ENCODE results near the gene NGB. TPM values are rescaled to one million over a fixed set of nuclear protein-coding genes. Genes with fewer than 3 reads are reported as not detected.

Gene NGB
- total and polyA plus RNA-seq, 9 of the 15 experiments (the other 6 are each of a cell fraction or from before 2014, with no cell fraction given) = not detected

DNA sequence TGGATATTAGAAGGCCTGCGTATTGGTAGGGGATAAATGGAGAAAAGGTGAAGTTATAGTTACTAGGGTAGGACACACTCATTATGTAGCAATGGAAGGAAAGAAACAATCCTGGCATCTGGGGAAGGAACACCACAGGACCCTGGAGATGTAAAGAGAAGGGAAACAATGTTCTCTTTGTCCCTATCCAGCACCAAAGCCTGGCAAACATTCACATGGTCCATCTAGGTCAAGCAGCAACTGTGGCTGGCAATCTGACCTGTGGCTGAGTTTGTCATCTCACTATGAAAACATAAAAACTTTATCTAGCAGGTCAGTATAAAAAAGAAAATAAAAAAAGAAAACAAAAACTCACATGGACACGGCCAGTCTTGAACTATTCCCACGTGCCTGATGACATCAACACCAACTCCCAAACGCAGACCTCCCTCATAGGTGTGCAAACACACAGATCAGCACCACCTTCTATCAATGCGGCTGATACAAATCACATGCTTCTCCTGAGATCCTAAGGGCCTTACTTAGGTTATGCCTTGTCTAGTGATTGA, 47.1 kb upstream of the NGB start:
- H3K4me2 ChIP-seq (ENCODE audit: insufficient read depth, low read length) = no peak overlapping the region
- no peaks in the 10 kb centered on the region for H3K27me3 ChIP-seq (ENCODE audit: control insufficient read depth in 2 of 2, insufficient read depth in 2 of 2, low read length in 2 of 2)
- peaks cover 3% of the 10 kb centered on the region for H3K9me1 ChIP-seq (ENCODE audit: control insufficient read depth, insufficient read depth, low read length)
- in situ Hi-C loops (cut with MboI) = no loop called here
- POLR2A ChIA-PET = interaction anchor here (0.7 kb wide), 1 partner anchor 9 kb away, joined by 3 read pairs; no protein-coding TSS in a partner anchor
- no peak overlapping the region for H3K4me3 ChIP-seq
- CTCF ChIA-PET (ENCODE audit: low intra/inter-chr PET ratio) = no interaction called here
- no peaks in the 10 kb centered on the region for H3K9me3 ChIP-seq (replicated peaks; ENCODE audit: control insufficient read depth, insufficient read depth, low read depth, low read length)
- peaks cover 20% of the 10 kb centered on the region; the same call in 2 of the 3 replicates for H3K79me2 ChIP-seq (ENCODE audit: control insufficient read depth, insufficient read depth, low read length)
- no TSS peak for BruUV-seq (replicated peaks)
- intact Hi-C loops (cut with micrococcal nuclease) = no loop called here
- 0 out of 2 replicates have a peak, but pooled peaks cover 3% of the 10 kb centered on the region for H4K20me1 ChIP-seq (replicated peaks; ENCODE audit: control insufficient read depth, insufficient read depth, low read length)
- peaks cover 10 to 11% of the 10 kb centered on the region in 2 experiments; a peak in 4 of 5 replicates for H3K4me1 ChIP-seq (replicated peaks in 1 of 2; ENCODE audit: control insufficient read depth in 2 of 2, insufficient read depth in 2 of 2, low read length in 2 of 2)
- WGBS (ENCODE audit: insufficient coverage, low coverage, missing lambda C conversion rate) = 52% methylated on average over 5 of the region's 5 CpGs
- no peaks in the 10 kb centered on the region for H3K36me3 ChIP-seq (ENCODE audit: control insufficient read depth, insufficient read depth, low read length)
- H3K9ac ChIP-seq (ENCODE audit: insufficient read depth in 1 of 2, low read depth in 2 of 2, low read length in 2 of 2) = no peak overlapping the region
- H3K27ac ChIP-seq (ENCODE audit: extremely low read depth, low read depth, low read length) = no peak overlapping the region
- FAIRE-seq (no peak), ATAC-seq (no peak), DNase-seq (ENCODE audit: extremely low read depth in 1 of 4, low spot score in 3 of 4) (no peak)
- H2AFZ ChIP-seq (ENCODE audit: low read depth, low read length) = no peak overlapping the region
- TF ChIP-seq, protein P1, sequence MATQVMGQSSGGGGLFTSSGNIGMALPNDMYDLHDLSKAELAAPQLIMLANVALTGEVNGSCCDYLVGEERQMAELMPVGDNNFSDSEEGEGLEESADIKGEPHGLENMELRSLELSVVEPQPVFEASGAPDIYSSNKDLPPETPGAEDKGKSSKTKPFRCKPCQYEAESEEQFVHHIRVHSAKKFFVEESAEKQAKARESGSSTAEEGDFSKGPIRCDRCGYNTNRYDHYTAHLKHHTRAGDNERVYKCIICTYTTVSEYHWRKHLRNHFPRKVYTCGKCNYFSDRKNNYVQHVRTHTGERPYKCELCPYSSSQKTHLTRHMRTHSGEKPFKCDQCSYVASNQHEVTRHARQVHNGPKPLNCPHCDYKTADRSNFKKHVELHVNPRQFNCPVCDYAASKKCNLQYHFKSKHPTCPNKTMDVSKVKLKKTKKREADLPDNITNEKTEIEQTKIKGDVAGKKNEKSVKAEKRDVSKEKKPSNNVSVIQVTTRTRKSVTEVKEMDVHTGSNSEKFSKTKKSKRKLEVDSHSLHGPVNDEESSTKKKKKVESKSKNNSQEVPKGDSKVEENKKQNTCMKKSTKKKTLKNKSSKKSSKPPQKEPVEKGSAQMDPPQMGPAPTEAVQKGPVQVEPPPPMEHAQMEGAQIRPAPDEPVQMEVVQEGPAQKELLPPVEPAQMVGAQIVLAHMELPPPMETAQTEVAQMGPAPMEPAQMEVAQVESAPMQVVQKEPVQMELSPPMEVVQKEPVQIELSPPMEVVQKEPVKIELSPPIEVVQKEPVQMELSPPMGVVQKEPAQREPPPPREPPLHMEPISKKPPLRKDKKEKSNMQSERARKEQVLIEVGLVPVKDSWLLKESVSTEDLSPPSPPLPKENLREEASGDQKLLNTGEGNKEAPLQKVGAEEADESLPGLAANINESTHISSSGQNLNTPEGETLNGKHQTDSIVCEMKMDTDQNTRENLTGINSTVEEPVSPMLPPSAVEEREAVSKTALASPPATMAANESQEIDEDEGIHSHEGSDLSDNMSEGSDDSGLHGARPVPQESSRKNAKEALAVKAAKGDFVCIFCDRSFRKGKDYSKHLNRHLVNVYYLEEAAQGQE (IDR thresholded peaks at IDR 0.05; ENCODE audit: borderline replicate concordance) = no peak
- TF ChIP-seq, protein P1 (CRISPR knock-in tag; IDR thresholded peaks at IDR 0.05; ENCODE audit: low read depth) = no peak
- TF ChIP-seq NCOA2 (IDR thresholded peaks at IDR 0.05; ENCODE audit: partially characterized antibody in 2 of 2) = no peak
- TF ChIP-seq ZNF41 (CRISPR knock-in tag; conservative IDR thresholded peaks at IDR 0.05) = no peak
- TF ChIP-seq ZNF830 (CRISPR knock-in tag; IDR thresholded peaks at IDR 0.05) = no peak
- TF ChIP-seq ZNF780A (CRISPR knock-in tag; IDR thresholded peaks at IDR 0.05) = no peak
- TF ChIP-seq, protein P2, sequence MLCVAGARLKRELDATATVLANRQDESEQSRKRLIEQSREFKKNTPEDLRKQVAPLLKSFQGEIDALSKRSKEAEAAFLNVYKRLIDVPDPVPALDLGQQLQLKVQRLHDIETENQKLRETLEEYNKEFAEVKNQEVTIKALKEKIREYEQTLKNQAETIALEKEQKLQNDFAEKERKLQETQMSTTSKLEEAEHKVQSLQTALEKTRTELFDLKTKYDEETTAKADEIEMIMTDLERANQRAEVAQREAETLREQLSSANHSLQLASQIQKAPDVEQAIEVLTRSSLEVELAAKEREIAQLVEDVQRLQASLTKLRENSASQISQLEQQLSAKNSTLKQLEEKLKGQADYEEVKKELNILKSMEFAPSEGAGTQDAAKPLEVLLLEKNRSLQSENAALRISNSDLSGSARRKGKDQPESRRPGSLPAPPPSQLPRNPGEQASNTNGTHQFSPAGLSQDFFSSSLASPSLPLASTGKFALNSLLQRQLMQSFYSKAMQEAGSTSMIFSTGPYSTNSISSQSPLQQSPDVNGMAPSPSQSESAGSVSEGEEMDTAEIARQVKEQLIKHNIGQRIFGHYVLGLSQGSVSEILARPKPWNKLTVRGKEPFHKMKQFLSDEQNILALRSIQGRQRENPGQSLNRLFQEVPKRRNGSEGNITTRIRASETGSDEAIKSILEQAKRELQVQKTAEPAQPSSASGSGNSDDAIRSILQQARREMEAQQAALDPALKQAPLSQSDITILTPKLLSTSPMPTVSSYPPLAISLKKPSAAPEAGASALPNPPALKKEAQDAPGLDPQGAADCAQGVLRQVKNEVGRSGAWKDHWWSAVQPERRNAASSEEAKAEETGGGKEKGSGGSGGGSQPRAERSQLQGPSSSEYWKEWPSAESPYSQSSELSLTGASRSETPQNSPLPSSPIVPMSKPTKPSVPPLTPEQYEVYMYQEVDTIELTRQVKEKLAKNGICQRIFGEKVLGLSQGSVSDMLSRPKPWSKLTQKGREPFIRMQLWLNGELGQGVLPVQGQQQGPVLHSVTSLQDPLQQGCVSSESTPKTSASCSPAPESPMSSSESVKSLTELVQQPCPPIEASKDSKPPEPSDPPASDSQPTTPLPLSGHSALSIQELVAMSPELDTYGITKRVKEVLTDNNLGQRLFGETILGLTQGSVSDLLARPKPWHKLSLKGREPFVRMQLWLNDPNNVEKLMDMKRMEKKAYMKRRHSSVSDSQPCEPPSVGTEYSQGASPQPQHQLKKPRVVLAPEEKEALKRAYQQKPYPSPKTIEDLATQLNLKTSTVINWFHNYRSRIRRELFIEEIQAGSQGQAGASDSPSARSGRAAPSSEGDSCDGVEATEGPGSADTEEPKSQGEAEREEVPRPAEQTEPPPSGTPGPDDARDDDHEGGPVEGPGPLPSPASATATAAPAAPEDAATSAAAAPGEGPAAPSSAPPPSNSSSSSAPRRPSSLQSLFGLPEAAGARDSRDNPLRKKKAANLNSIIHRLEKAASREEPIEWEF (CRISPR knock-in tag; IDR thresholded peaks at IDR 0.05) = no peak
- no peak for TF ChIP-seq CBFA2T2 (conservative IDR thresholded peaks at IDR 0.05)
- no peak for TF ChIP-seq NR2C2 (CRISPR knock-in tag; IDR thresholded peaks at IDR 0.05)
- no peak for TF ChIP-seq NR2C2 (tag; IDR thresholded peaks at IDR 0.05)
